ENCODE data around the gene HMCN2. TPM values are rescaled to one million over a fixed set of nuclear protein-coding genes. Genes with fewer than 3 reads are reported as not detected.
A peak's percentile ranks its signal among the peaks of the same experiment; 100 is the strongest.
"Not testable (repeated sequence)": the region's sequence is repeated elsewhere in the genome, so short reads cannot be mapped to it uniquely, and the experiment has no call there.

Gene HMCN2
- total RNA-seq, 2 donors from 2014 or later = 4.6 to 6.0 TPM

GRCh38 chr9:130260816-130261765, 4.5 kb upstream of the HMCN2 start:
- intact Hi-C loops (cut with DNase I) = no loop called here
- ATAC-seq = no peak
- no peak for DNase-seq

- intact Hi-C loops (cut with DNase I) = no loop called here
- ATAC-seq (no peak), DNase-seq (no peak)
Measured at GRCh38 chr9:130262061-130262745, 3.4 kb upstream of the HMCN2 start.

DNA sequence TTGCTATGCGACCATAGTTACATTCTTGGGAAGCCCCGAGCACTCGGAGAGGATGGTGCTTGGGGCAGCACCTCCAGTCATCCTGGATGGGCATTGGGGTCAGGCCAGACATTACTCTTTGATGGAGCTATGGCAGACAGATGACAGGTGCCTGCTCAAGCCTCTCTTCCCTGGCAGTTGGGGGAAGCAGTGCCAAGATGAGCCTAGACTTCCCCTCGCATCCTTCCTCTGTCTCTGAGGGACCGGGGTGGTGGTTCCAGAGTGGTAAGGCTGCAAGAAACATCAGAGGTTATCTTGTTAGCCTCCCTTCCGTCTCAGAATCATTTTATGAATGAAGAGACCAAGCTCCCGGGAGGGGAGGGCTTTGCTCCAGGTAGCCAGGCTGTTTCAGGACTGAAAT, 2.8 kb upstream of the HMCN2 start:
- no peak for ATAC-seq
- DNase-seq = no peak
- intact Hi-C loops (cut with DNase I) = no loop called here

GRCh38 chr9:130263601-130264413, 1.8 kb upstream of the HMCN2 start:
- ATAC-seq (peak in 1 of 2 donors; percentile 40), DNase-seq (no peak)
- intact Hi-C loops (cut with DNase I) = no loop called here

DNA sequence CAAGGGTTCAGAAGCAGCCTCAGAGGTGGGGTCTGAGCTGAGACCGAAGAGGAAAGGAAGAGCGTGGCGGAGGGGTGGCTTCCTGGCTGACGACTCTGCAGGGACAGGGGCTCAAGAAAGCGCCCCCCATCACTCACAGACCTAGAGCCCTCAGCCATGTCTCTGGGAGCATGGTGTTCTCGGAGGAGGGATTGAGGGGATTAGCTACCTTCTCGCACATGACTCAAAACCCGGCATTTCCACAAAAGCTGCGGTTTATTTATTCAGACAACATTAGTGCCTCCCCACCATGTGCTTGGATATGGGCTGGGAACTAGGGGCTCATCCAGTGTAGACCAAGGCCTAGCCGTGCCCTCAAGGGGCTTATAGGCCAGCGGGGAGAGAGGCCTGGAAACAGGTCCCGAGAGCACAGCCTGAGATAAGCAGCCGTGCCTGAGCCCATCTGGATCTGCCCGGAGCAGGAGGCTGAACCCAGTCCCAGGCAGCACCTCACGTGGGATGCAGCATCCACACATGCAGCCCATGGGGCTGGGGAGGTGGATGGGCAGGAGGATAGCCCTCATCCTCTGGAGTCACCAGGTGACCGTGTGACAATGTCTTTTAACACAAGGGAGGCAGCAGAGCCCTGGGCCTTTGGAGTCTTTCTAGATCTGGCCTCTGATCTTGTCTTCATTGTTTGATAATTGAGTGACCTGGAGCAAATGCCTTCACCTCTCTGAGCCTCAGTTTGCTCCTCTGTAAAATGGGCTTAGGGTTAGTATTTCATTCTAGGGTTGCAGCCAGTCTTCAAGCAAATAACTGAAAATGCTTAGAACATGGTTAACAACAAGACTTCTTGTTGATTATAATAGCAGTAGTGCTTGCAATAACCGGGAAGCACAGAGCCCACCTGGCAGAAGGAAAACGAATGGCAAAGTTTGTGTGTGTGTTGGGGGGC, 878 bp upstream of the HMCN2 start:
- DNase-seq (no peak), ATAC-seq (no peak)
- intact Hi-C loops (cut with DNase I) = loop anchor here (5.0 kb wide), 1 partner anchor 78 kb away; no protein-coding TSS in a partner anchor

GRCh38 chr9:130266236-130267098, 907 bp downstream of the HMCN2 start:
- ATAC-seq (no peak), DNase-seq (no peak)
- intact Hi-C loops (cut with DNase I) = loop anchor here (5.0 kb wide), 1 partner anchor 76 kb away; no protein-coding TSS in a partner anchor

DNA sequence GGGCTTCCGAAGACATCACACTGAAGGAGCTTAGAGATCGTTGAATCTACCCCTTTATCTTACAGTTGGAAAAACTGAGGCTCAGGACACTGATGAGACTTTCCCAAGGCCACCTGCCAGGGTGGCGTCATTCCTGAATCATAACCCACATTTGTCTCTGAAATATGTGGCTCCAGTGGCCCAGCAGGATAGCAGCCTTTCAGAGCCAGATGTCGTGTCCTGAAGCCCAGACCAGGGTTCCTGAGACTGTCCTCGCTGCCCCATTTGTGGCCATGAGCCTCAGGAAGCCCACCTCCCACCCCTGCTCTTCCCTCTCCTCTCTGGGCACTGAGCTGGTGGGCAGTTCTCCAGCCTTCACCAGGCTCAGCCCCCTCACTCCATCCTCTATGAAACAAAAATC, 2.4 kb downstream of the HMCN2 start:
- ATAC-seq = no peak
- intact Hi-C loops (cut with DNase I) = loop anchor here (5.0 kb wide), 1 partner anchor 74 kb away; no protein-coding TSS in a partner anchor
- DNase-seq = no peak

DNA sequence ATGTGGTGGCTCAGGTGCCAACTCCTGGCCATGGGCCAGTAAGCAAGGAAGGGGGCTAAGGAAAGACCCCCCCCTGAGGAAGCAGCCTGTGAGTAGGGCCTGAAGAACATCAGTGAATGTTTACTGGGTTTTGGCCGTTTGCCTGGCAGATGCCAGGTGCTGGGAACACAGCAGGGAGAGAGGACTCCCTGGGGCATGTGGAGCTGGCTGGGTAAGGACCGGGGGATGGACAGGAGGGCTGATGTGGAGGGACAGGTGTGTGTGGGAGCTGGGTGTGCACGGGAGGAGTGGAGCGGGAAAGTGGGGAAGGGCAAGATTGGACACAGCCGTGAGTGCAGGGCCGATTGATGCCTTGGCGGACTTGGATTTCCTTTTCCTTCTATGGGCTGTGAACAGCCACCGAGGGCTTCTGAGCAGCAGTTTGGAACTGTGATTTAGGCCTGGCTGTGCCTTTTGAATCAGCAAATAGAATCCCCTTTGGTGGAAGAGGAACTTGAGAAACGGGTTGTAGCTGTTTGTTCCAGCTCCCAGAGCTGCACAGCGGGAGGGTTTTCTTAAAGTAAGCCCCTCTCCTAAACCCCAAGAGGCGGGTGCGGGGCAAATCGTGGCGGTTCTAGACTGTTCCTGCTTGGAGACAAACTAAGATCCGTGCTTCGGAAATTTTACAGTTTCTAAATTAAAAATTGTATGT, 3.1 kb downstream of the HMCN2 start:
- intact Hi-C loops (cut with DNase I) = loop anchor here (5.0 kb wide), 1 partner anchor 74 kb away; no protein-coding TSS in a partner anchor
- ATAC-seq = no peak
- no peak for DNase-seq

- intact Hi-C loops (cut with DNase I) = no loop called here
- DNase-seq (no peak), ATAC-seq (no peak)
Measured at GRCh38 chr9:130271473-130271872, 5.9 kb downstream of the HMCN2 start.

DNA sequence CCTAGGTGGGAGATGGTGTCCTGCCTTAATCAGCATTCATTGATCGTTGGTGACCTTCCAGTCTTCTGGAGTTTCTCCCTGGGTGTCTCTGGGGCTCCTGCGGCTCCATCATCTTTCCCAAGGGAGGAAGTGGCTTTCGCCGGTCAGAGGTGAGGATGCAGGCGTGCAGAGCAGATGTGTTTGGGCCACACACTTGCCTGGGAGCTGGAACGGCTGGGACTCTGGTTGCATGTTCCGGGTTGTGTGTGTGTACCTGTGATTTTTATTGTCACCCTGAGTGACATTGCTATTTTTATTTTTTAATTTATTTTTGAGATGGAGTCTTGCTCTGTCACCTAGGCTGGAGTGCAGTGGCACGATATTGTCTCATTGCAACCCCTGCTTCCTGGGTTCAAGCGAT, 9.6 kb downstream of the HMCN2 start:
- DNase-seq = no peak
- intact Hi-C loops (cut with DNase I) = no loop called here
- ATAC-seq = no peak

DNA sequence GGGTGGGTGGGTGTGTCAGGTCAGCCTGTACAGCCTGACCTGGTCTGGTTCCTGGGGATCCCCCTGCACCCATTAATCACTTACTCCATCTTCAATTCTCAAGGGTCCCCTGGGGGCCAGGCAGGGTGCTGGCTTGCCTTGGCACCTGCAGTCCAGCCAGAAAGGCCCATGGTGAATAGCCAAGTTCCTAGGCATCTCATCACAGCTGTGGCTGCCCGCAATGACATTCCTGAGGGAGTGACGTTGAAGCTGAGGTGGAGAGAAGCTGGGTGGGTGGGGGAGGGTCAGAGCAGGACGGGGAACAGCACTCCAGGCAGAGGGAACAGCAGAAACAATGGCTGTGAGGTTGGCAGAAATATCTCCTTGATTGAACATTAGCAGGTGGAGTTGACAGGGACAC, 10.6 kb downstream of the HMCN2 start:
- ATAC-seq (no peak), DNase-seq (no peak)
- intact Hi-C loops (cut with DNase I) = no loop called here

GRCh38 chr9:130276955-130277354, 11.4 kb downstream of the HMCN2 start:
- DNase-seq (no peak), ATAC-seq (no peak)
- intact Hi-C loops (cut with DNase I) = no loop called here

- intact Hi-C loops (cut with DNase I); ATAC-seq: not testable (repeated sequence)
Measured at GRCh38 chr9:130277525-130277924, 12.0 kb downstream of the HMCN2 start.

DNA sequence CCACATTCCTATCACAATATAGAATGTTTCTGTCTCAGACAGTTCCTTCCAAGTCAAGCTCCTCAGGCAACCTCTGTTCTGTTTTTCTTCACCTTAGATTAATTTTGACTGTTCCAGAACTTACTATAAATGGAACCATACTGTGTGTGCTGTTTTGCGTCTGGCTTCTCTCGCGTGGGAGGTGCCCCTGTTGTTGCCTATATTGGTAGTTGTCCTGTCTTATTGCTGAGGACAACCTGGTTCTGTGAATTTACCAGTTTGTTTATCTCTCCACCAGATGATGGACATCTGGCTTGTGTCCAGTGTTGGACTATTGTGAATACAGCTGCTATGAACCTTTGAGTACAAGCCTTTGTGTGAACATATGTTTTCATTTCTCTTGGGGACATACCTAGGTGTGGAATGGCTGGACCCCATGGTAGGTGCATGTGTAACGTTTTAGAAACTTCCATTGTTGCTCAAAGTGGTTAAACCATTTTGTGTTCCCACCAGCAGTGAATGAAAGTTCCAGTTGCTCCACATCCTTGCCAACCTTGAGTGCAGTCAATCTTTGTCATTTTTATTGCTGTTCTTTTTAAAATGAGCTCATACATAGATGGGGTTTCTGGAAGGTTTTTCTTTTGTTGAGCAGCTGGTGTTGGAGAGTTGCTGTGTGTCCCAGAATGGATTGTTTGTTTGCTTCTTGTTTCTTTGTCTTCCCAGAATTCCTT, 18.1 kb downstream of the HMCN2 start:
- DNase-seq (no peak), ATAC-seq (no peak)
- intact Hi-C loops (cut with DNase I) = no loop called here

More at GRCh38 chr9:130277525-130277924, 12.0 kb downstream of the HMCN2 start:
- not testable (repeated sequence) for DNase-seq

- no peak for ATAC-seq
- DNase-seq = no peak
Measured at GRCh38 chr9:130284249-130284625, 18.7 kb downstream of the HMCN2 start.

GRCh38 chr9:130284690-130285089, 19.1 kb downstream of the HMCN2 start:
- intact Hi-C loops (cut with DNase I) = no loop called here
- ATAC-seq = no peak
- DNase-seq = no peak

More at GRCh38 chr9:130284249-130284625, 18.7 kb downstream of the HMCN2 start:
- intact Hi-C loops (cut with DNase I) = no loop called here

All from left cardiac atrium (tissue), 4 donors.